ENCODE data around the gene FRMD3.
A peak's percentile ranks its signal among the peaks of the same experiment; 100 is the strongest.

The FRMD3 gene

DNA sequence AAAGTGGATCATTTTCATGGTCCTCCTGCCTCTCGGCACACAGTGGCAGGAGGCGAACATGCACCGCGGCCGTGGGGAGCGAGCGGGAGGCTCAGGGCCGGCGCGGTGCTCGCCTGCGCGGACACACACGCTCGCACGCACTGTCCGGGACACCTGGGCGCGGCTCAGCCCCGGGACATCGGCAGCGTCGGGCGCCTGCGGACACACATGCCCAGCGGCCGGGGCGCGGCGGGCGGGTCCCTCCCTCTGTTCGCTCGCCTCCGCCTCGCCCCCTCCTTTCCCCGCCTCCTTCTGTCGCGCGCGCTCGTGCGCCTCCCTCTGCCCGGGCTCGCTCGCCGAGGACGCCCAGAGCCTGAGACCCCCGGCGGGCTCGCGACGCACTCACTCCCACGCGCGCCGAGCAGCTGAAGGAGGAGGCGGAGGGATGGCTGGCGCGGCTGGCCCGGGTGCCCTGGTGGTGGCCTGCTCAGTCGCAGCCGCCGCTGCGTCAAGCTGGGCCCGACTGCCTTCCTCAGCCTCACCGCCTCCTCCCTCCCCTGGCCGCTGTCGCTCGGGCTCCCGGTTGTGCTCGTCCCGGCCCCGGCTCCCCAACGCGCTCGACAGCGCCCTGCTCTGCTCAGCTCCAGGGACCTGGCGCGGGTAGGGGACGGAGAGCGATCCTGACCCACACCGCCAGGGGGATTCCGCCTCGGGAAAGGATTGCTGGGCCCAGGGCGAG, at the start of gene FRMD3:
TSS of gene FRMD3 (minus strand) at position 230 of the 718 bp plus-strand sequence. CDS start at position 60, 170 bp downstream.
- peak; percentile 69 for DNase-seq

DNA sequence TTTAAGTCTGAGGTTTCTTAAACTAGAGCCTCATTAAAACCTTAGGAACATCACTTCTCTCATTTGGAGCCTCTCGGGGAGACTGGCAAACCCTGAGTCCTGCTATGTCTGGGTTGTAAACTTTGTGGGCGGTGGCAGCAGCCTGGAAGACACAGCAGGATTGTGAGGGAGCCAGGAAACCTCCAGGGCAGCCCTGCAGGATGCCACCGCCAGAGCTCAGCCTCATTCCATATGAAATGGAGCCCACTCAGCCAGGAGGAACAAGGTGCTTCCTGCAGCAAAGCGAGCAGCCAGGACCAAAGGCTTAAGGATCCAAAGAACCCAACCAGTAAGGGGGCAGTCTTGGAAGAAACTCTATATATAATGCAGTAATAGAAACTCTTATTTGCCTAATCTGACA, 46.8 kb upstream of the FRMD3 start:
- no peak for DNase-seq

DNA sequence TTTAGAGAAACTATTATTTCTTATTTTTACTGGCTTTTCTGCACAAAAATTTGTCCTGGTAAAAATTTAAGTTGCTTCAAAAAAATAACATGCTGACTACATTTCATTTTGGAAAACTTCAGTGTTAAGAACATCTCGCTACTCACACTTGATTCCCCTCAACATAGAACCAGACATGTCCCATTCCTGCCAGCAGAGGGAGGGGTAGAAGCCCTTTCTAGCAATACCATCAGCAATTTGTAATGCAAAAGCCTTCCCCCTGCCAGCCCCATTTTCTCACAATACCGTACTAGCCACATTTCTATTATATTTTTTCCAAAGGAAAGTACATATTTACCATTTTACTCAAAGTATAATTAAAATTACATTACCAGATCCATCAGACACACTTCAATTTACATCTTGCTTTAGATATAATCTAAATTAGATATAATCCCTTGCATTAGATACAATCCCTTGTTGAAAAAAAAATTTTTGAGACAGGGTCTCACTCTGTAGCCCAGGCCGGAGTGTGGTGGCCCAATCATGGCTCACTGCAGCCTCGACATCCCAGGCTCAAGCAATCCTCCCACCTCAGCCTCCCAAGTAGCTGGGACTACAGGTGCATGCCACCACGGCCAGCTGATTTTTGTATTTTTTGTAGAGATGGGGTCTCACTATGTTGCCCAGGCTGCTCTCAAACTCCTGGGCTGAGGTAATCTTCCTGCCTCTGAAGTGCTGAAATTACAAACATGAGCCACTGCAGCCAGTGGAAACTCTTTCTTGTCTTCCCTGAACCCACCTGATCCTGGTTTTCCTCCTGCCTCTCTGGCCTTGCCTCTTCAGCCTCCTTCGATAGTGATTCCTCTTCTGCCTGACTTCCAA, 45.2 kb upstream of the FRMD3 start:
- DNase-seq, result peak; percentile 27

DNA sequence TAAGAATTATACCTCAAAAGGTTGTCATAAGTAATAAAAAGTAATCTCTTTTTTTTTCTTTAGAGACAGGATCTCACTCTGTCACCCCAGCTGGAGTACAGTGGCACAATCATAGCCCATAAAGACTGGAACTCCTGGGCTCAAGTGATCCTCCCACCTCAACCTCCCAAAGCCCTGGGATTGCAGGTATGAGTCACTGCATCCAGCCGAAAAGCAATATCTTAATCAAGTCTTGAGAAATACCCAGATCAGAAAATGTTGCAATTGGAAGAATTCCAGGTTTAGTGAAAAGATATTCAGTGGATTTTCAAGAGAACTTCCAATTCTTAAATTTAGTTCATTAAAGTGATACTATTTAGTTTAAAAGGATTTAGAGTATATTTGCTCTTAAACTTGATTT, 43.8 kb upstream of the FRMD3 start:
- DNase-seq, result no peak

DNA sequence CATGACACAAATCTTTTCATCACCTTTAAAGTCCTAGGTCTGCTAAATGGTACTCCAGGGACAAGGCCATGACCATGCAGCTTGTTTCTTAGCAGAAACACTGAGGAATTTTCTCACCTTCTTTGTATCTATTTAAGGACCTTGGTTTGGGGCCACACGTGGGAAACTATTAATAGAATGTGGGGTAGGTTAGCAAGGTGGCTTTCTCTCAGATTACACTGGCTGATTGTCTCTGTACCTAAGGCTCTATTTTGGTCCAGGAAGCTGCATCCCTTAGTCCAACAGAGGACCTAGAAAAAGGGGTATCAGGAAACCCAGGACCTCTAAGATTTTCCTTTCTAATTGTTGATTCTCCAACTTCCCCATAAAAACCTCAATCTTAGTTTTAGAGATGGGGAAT, 36.3 kb upstream of the FRMD3 start:
- DNase-seq, result no peak

DNA sequence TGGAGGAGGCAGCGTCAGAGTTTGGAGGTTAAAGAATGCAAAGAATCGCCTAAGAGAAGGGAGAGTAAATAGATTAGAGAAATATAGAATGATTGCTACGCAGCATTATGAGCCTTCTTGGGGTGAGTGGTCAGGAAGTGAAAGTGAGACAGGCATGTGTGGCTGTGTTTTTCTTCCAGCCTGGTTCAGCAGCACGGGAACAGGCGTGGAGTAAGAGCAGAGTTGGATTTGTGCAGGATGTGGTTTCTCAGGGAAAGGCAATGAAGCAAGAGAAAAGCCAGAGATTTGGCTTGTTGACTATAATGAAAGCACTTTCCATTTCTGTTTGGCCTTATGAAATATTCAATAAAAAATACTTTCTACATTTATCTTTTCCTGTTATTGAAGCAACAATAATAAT, 34.3 kb upstream of the FRMD3 start:
- peak; percentile 60 for DNase-seq

DNA sequence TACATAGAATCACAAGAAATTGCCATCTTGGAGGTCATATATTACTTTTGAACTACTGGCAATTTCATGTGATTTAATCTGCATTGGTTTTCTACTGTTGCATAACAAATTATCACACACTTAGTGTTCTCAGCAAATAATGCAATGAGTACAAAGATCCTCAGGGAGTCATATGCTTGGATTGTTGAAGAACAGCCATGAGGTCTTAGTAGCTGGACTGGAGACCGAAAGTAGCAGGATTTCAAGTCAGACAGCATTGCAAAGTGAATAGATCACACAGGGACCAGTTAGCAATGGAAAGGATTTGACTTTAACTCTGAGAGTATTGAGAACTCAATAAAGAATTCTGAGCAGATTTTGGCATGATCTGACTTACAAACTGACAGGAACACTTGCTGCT, 32.2 kb upstream of the FRMD3 start:
- DNase-seq, result no peak

DNA sequence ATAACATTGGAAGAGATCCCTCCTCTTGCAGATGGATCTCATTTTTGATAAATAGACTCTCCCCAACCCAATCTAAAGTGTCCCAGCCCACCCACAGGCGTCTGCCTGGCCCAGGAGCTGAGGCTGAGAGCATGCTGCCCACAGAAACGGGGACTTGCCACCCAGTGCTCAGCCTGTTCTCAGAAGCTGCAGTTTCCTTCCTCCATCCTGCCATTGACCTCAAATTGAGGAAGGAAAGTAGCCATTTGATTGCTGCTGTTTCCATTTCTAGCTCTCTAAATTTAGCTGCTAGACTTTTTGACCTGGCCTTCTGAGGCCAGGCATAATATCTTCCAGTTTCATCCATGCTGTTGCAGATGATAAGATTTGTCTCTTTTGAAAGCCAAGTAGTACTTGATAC, 31.1 kb upstream of the FRMD3 start:
- DNase-seq, result no peak

DNA sequence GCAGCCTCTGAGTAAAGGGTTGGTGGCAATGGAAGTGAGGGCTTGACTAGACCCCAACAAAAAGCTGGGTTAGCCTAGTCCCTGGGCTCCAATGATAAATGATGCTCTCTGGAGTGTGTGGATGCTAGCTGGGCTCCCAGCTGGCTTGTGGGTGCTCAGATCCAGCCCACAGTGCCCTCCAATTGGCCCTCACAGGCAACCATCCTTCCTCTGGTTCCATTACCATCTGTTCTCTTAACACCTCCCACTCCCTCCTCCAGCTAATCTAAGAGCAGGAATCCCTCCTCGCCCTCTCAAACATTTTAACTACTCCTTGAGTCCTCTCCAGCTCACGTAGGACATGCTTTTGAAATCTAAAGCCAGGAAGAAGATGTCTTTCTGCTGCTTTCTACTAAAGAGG, 25.2 kb upstream of the FRMD3 start:
- no peak for DNase-seq

DNA sequence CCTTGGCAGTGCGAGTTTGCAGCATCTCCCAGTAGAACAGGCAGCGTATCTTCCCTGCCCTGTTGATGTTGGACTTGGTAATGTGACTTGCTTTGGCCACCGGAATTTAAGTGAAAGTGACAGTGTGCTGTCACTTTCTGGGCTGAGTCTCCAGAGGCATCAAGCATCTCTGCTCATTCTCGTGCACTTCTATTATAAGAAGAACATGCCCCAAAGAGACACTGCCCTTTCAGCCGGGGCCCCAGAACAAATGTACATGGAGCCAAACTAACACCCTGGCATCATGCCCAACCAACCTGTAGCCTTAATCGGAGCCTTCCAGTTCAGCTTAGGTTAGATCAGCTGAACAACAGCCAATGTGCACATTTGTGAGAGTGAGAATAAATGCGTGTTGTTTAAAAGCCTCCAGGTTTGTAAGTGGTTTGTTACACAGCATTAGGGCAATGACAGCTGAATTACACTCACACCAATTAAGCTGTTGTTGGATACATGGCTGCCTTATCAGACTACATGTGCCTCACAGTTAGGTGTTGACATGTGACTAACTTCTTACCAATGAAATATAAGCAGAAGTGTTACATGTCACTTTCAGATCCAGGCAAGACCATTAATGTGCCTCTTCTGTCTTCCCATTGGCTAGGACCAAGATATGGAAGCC, 22.1 kb upstream of the FRMD3 start:
- no peak for DNase-seq

DNA sequence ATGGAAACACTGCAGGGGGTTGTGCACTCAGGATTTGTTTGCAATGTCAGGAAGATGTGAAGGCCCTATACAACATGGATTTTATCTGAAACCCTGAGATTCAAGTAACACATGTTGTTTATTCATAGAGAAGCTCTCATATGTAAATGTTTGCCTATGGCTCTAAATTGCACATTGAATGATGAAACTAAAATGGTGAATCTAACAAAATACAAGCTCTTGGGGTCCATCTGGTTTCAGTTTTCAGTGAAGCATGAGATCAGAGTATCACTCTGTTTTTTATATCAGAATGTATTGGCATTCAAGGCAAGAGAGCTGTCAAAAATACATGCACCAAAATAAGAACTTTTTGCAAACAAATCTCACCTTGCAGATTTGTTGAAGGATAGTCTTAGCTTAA, 19.6 kb upstream of the FRMD3 start:
- DNase-seq, result no peak

DNA sequence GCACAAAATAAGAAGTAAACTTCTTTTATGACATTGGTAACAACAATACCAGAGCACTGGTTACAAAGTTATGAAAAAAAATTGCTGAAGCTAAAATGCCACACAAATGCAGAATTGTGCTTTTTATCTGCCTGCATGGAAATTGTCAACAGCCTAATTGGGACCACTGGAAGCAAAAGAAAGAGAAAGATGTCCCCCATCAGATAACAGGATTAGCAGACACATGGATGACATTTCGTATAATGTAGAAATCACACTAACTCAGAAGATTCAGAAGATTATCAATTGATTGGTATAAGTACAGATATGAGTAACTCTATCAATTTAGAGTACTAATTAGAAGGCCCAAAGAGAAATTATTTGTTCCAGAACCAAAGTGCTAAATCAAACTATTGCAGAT, 19.1 kb upstream of the FRMD3 start:
- DNase-seq, result no peak

DNA sequence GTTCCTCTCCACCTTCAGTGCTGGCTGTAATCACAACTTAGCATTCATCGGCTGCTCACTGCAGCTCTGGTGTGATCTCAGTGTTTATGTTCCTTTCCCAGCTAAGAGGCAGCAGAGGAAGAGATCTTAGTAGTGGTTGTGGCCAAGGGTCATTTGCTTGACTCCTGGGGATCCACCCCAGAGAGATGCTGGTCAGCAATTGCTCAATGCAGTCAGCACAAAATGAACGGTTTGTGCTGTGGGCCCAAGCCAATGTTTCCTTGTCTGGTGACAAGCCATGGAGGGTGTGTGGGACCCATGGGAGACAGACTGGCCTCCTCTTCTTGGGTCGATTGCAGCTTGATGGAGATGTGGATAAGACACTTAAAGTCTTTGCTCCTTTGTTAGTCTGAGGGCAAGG, 16.1 kb upstream of the FRMD3 start:
- no peak for DNase-seq

DNA sequence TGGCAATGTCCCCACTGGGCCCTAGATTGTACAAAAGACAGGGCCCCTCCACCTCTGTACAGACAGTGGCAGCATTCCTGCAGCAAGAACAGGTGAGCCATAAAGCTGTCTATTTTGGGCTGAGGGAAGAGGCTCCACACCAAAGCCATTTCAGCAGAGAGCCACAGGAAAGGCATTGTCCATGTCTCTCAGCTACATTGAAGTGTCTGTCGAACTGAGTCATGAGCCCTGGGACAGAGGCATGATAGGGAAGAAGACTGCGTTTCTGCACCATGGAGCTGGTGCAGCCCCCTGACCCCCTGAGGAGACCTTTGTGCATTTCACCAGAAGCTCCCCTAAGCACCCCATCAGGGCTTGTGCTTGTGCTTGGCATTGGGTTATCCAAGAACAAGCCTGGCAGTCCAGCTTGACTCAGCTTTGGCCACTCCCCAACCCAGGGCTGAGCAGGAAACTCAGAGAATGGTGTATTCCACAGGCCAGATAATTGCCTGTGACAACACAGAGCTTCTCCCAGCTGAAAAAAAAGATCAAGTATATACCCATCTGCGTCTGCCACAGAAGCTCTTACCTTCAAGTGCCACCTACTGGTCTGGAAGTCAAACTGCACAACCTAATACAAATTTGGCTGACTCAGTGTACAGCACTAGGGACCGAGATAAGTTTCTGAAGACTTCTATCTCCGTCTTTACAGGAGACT, 5.9 kb upstream of the FRMD3 start:
- DNase-seq, result peak; percentile 80

DNA sequence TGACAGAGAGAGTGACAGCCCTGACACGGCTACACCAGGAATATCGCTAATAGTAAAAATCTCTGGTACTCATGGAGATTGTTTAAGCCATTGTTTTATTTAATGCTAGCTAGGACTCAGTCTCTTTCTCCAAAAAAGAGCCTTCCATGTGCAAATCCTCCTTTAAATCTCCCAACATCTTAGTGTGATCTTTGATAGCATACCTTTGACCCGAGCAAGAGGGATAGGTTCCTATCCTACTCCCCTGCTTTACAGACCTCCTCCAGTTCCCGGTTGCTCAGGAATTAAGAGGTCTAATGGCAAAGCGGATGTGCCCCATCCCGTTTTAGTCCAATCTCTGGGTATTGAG, 663 bp upstream of the FRMD3 start:
- no peak for DNase-seq

DNA sequence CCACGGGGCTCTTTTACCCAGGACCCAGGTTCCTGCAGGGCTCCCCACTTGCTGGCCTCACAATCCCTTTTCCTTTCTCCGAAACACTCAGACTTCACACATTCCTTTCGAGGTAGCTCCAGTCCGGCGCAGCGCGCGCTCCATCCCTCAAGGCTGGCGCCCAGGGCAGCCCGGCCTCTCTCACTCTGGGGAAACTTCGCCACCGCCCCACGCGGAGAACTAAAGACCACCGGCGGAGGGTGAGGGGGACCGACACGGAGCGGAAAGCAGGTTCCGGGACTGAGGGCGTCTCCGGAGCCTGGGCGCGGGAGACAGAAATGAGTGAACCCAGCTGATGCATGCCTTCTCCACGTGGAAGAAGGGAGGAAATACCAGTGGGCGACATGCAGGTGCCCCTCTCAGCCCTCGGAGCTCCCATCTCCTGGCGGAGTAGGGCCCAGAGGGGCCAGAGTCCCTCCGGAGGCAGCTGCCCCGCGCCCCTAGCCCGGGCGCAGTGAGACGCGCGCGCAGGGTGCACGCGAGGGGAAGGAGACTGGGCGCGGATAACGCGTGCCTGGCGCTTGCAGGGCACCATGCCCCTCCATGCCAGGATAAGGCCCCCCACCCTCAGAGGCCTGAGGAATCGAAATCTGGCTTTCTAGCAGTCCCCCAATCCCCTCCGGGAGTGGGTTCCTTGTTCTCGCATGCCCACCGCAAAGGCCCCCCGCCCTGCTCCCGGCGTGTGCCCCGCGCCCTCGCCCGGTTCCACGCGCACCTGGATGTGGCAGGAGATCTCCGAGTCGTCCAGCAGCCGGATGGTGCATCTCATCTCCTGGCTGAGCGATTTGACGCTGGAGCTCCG, 650 bp downstream of the FRMD3 start:
- no peak for DNase-seq

DNA sequence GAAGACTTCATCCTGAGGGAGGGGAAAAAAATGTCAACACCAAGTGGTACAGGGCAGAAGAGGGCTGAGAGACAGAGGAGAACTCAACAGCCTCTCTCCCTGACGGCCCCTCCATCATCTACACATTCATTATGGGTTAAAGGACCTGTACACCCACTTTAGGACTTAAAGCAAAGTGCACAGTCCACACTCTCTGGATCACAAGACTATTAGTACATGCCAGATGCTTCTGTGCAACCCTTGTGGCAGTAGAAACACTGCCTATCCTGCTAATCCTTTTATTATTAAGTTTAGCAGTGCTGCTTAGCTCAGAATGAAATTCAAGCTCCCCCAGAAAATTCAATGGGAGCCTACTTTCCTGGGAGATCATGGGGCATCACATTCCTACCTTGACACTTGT, 1.9 kb downstream of the FRMD3 start:
- DNase-seq, result no peak

DNA sequence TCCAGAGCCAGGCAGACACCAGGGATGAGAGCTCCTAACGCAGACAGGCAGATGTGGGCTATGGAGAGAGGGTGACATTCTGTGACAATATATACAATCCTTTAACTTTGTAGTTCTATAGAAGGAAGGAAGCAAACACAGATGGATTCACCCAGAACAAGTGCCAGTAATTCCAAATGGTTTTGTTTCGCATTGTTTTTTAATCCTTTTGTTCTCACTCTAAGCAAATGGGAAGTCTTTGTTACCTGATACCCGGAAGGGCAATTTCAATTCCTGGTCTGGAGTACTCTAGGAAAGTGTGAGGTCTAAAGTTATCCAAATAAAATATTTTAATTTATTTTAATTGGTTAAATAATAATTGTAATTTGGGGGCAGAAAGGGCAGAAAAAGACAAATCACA, 2.5 kb downstream of the FRMD3 start:
- DNase-seq, result no peak

DNA sequence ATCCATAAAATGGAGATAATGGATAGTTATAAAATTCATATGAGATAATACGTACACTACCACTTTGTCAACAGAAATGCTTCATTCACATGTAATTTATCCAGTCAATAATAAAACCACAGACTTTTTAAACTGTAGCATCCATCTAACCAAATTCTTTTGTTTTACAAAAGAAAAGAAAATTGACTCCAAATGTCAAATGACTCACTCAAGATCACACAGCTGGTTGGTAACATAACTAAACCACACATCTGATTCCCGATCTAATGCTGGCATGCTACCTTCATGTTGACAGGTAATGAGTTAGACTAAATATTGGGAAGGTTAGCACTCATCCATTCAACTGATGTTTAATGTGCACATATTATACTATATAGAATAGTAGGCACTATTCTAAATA, 4.9 kb downstream of the FRMD3 start:
- DNase-seq, result no peak

DNA sequence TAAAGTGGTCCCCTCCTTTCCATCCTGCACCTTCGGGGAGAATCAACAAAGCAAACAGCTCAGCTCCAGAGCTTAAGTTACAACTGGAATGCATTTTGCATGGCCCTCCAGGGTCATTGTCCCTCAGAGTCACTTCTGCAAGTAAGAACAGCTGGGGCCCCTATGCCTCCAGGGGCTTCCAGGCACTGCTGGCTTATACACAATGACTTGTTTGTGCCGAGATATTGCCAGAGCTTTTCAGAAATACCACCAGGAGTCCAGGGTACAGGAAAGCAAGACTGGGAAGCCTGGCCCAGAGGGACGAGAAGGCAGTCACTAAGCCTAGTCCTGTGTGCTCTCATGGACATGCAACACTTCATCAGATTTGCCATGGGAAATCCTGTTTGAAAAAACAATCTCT, 11.3 kb downstream of the FRMD3 start:
- no peak for DNase-seq

DNA sequence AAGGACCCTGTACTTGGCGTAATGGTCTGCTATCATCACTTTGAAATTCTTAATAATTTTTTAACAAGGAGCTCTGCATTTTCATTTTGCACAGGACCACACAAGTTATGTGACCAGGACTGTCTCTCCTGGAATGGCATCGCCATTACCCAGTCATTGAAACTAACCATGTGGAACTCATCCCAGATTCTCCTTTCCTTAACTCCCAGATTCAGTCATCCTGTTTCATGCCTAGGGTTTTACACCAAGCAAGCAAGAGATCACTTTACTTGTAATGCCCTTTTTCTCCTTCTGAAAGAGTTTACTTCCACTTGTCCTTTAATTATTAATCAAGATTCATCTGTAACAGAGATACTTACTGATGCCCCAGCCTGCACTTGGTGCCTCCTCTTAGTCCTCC, 12.0 kb downstream of the FRMD3 start:
- DNase-seq, result peak; percentile 27

DNA sequence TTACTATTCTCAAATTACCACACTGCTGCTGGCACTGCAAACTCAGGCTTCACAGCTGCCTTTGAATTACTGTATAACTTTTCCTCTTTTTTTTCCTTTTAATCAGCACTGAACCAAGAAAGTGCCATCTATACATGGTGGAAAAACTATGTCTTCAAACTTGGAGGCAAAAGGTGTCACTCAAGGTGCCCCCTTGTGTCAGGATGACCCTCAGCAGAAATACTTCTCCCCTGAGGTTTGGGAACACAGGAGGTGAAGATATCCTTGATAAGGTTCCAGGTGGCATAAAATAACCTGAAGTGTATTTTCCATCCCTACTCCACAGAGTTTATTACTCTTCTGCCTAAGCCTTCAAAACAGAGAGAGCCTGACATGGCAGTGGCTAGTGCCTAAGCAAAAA, 14.5 kb downstream of the FRMD3 start:
- DNase-seq, result no peak

DNA sequence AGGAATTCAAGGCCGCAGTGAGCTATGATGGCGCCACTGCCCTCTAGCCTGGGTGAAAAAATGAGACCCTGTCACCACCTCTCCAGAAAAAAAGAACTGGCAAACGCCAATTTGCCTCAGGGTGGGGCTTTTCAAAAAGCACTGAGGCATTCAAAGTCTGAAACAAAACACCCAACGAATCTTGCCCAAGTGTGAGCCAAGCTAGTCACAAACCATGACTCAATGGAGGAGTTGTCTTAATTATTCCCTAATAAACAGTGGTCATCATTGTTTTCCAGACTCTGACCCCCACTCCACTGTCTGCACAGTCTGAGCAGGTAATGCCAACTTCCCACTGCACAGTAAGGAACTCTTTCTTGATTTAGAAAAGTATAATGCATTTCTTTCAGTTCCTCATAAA, 16.8 kb downstream of the FRMD3 start:
- peak; percentile 7 for DNase-seq

Data from kidney glomerular epithelial cell (primary cell).